Measurements from ENCODE around the gene FUT7. TPM values are rescaled to one million over a fixed set of nuclear protein-coding genes. Genes with fewer than 3 reads are reported as not detected.

The FUT7 gene
- total and polyA plus RNA-seq, 8 donors, result 0.08 to 2.9 (median 0.11) TPM; not detected in 3

DNA sequence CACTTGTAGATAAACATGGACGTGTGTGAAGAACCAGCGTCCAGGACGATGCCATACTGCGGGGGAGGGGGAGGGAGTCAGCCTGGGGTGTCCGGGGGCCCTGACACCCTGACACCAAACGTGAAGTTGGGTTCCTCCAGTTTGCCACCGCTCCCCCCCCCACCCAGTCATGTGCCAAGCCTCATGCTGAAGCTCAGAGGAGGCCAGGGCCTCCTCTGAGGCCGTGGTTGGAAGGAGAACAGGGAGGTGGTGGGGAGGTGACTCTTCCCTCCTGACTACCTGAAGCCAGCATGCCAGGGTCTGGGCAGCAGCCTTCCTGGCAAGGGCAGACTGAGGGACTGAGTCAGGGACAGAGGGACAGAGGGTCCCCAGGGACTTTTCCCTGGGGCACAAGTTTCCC is 20.4 kb upstream of the FUT7 start:
- Histone ChIP-seq H3K9me3 (no peaks in the 10 kb centered on the region), H3K27ac (no peak overlapping the region), H3K4me3 (no peak overlapping the region), H3K4me1 (peaks cover 9 to 43% of the 10 kb centered on the region in 2 donors), H3K36me3 (no peaks in the 10 kb centered on the region), H3K27me3 (peaks cover 39 to 86% of the 10 kb centered on the region in 2 donors)
- ATAC-seq, result no peak
- no peak for DNase-seq
- TF ChIP-seq, protein P1, sequence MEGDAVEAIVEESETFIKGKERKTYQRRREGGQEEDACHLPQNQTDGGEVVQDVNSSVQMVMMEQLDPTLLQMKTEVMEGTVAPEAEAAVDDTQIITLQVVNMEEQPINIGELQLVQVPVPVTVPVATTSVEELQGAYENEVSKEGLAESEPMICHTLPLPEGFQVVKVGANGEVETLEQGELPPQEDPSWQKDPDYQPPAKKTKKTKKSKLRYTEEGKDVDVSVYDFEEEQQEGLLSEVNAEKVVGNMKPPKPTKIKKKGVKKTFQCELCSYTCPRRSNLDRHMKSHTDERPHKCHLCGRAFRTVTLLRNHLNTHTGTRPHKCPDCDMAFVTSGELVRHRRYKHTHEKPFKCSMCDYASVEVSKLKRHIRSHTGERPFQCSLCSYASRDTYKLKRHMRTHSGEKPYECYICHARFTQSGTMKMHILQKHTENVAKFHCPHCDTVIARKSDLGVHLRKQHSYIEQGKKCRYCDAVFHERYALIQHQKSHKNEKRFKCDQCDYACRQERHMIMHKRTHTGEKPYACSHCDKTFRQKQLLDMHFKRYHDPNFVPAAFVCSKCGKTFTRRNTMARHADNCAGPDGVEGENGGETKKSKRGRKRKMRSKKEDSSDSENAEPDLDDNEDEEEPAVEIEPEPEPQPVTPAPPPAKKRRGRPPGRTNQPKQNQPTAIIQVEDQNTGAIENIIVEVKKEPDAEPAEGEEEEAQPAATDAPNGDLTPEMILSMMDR (IDR thresholded peaks at IDR 0.05), result no peak
- intact Hi-C loops (cut with DNase I), result no loop called here

GRCh38 chr9:137051145-137051724 is 19.3 kb upstream of the FUT7 start:
- Histone ChIP-seq H3K36me3 (no peaks in the 10 kb centered on the region), H3K27me3 (peaks cover 42 to 97% of the 10 kb centered on the region in 2 donors), H3K4me3 (no peak overlapping the region), H3K9me3 (no peaks in the 10 kb centered on the region), H3K27ac (no peak overlapping the region), H3K4me1 (peaks cover 11 to 48% of the 10 kb centered on the region in 2 donors)
- TF ChIP-seq, protein P1 (IDR thresholded peaks at IDR 0.05), result no peak
- intact Hi-C loops (cut with DNase I), result no loop called here
- DNase-seq (no peak), ATAC-seq (no peak)

DNA sequence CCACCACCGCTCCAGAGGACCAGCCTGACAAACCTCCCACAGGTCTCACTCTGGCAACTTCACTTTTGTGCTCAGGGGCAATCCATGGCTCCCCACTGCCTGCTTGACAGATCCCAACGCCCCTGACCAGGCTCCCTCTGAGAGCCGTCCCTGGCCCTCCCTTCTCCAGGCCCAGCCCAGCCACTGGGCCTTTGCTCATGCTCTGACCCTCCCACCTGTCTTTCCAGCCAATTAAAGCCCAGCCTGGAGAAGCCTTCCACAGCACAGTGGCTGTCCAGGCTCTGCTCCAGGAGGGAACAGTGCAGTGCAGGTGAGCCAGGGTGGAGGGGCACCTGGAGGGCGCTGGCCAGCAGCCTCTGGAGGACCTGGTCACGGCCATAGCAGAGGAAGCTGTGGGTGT is 18.7 kb upstream of the FUT7 start:
- H3K9me3 ChIP-seq, result no peaks in the 10 kb centered on the region
- no peak for DNase-seq
- no peak for ATAC-seq
- peaks cover 13 to 47% of the 10 kb centered on the region in 2 donors for H3K4me1 ChIP-seq
- peaks cover 42 to 100% of the 10 kb centered on the region in 2 donors for H3K27me3 ChIP-seq
- intact Hi-C loops (cut with DNase I), result no loop called here
- no peak overlapping the region for H3K4me3 ChIP-seq
- TF ChIP-seq, protein P1 (IDR thresholded peaks at IDR 0.05), result no peak
- H3K36me3 ChIP-seq, result no peaks in the 10 kb centered on the region
- no peak overlapping the region for H3K27ac ChIP-seq

DNA sequence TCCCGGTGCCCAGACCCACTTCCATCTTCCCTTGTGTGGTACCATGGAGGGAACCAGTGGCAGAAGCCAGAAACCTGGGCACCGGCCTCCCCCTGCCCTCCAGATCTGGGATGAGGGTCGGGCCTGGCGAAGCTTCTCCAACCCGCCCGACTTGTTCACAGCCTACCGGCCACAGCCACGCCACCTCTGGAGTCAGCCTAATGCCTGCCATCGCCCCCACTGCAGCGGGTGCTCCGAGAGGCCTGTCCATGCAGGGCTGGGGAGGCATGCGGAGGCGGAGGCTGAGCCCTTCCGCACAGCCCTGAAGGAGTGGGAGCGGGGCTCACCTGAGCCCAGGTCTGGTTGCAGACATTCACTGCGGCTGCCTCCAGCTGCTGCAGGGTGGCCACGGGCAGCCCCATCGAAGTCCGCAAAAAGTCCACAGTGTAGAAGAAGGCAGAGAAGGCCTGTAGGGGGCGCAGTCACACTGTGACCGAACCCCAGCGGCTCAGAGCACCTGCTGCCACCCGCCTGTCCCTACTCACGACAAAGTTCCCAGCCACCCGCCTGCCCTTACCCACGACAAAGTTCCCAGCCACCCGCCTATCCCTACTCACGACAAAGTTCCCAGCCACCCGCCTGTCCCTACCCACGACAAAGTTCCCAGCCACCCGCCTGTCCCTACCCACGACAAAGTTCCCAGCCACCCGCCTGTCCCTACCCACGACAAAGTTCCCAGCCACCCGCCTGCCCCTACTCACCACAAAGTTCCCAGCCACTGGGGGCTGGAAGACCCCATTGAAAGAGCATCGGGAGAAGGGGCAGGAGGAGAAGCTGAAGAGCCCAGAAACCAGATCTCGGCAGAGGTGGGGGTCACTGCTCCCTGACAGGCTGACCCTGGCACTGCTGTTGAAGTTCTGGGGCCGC is 17.9 kb upstream of the FUT7 start:
- DNase-seq (no peak), ATAC-seq (peak; percentile 16)
- intact Hi-C loops (cut with DNase I), result no loop called here

More for the DNA sequence above, 17.9 kb upstream of the FUT7 start:
- Histone ChIP-seq H3K36me3 (no peaks in the 10 kb centered on the region), H3K4me1 (peaks cover 13 to 47% of the 10 kb centered on the region in 2 donors), H3K9me3 (no peaks in the 10 kb centered on the region), H3K4me3 (no peak overlapping the region), H3K27ac (no peak overlapping the region), H3K27me3 (peaks cover 42 to 100% of the 10 kb centered on the region in 2 donors)
- TF ChIP-seq, protein P1 (IDR thresholded peaks at IDR 0.05), result peak; percentile 45 to 57

All from left lung (tissue), 10 donors.